WTC11 (cell line): ENCODE measurements around the gene GOLGA8A. TPM values are rescaled to one million over a fixed set of nuclear protein-coding genes. Genes with fewer than 3 reads are reported as not detected.

Experiments
- ARID4B ChIP-seq: sonication (generic); formaldehyde crosslinking; IDR thresholded peaks from 2 replicates; pipeline ENCODE4 v1.8.0; 2023; ENCODE audit warnings: missing genetic modification reagents, mild to moderate bottlenecking, borderline replicate concordance
- ATF2 ChIP-seq: sonication (generic); formaldehyde crosslinking; IDR thresholded peaks from 2 replicates; pipeline ENCODE4 v1.8.1; 2022; ENCODE audit warnings: low read depth, missing genetic modification reagents, borderline replicate concordance
- CREB1 ChIP-seq: sonication (generic); formaldehyde crosslinking; IDR thresholded peaks from 2 replicates; pipeline ENCODE4 v1.8.0; 2023; ENCODE audit warnings: mild to moderate bottlenecking, missing genetic modification reagents
- FOXJ3 ChIP-seq: sonication (generic); formaldehyde crosslinking; IDR thresholded peaks from 2 replicates; pipeline ENCODE4 v1.9.0; 2021; ENCODE audit warnings: missing genetic modification reagents, mild to moderate bottlenecking, borderline replicate concordance
- FOXP1 ChIP-seq: sonication (generic); formaldehyde crosslinking; IDR thresholded peaks from 2 replicates; pipeline ENCODE4 v1.8.0; 2022; ENCODE audit warnings: missing genetic modification reagents, mild to moderate bottlenecking, moderate library complexity, borderline replicate concordance
- GTF2I ChIP-seq: fragments of 250-450 bp; sonication (Bioruptor Pico); conservative IDR thresholded peaks from 2 replicates; pipeline ENCODE4 v1.4.0; 2021; ENCODE audit warnings: mild to moderate bottlenecking
- IRF2 ChIP-seq: sonication (generic); formaldehyde crosslinking; IDR thresholded peaks from 2 replicates; pipeline ENCODE4 v1.8.0; 2022; ENCODE audit warnings: low read depth, missing genetic modification reagents, borderline replicate concordance
- JAZF1 ChIP-seq: fragments of 250-450 bp; sonication (Bioruptor Pico); IDR thresholded peaks from 2 replicates; pipeline ENCODE4 v1.9.0; 2021; ENCODE audit warnings: moderate library complexity, mild to moderate bottlenecking, inconsistent platforms
- MAX ChIP-seq: sonication (generic); formaldehyde crosslinking; IDR thresholded peaks from 2 replicates; pipeline ENCODE4 v1.8.0; 2022; ENCODE audit warnings: mild to moderate bottlenecking, missing genetic modification reagents
- NR1H2 ChIP-seq: sonication (generic); formaldehyde crosslinking; IDR thresholded peaks from 2 replicates; pipeline ENCODE4 v1.9.0; 2021; ENCODE audit warnings: mild to moderate bottlenecking, moderate library complexity, missing genetic modification reagents
- RELA ChIP-seq: sonication (generic); formaldehyde crosslinking; IDR thresholded peaks from 2 replicates; pipeline ENCODE4 v1.8.1; 2022; ENCODE audit warnings: missing genetic modification reagents, mild to moderate bottlenecking, borderline replicate concordance
- TCF7 ChIP-seq: sonication (generic); formaldehyde crosslinking; IDR thresholded peaks from 2 replicates; pipeline ENCODE4 v1.8.0; 2022; ENCODE audit warnings: mild to moderate bottlenecking, low read depth, missing genetic modification reagents, moderate library complexity
- TP53 ChIP-seq: sonication (generic); formaldehyde crosslinking; IDR thresholded peaks from 2 replicates; pipeline ENCODE4 v1.8.1; 2023; ENCODE audit warnings: mild to moderate bottlenecking, missing genetic modification reagents
- ZNF232 ChIP-seq: sonication (generic); formaldehyde crosslinking; IDR thresholded peaks from 2 replicates; pipeline ENCODE4 v1.8.0; 2022; ENCODE audit warnings: mild to moderate bottlenecking, missing genetic modification reagents
- ZNF263 ChIP-seq: sonication (generic); formaldehyde crosslinking; IDR thresholded peaks from 2 replicates; pipeline ENCODE4 v1.8.1; 2022; ENCODE audit warnings: low read depth, mild to moderate bottlenecking, moderate library complexity, missing genetic modification reagents
- ZNF396 ChIP-seq: fragments of 250-450 bp; sonication (Bioruptor Pico); IDR thresholded peaks from 2 replicates; pipeline ENCODE4 v1.8.0; 2021; ENCODE audit warnings: mild to moderate bottlenecking, moderate library complexity, borderline replicate concordance
- ZNF532 ChIP-seq: fragments of 250-450 bp; sonication (Bioruptor Pico); IDR thresholded peaks from 2 replicates; pipeline ENCODE4 v1.9.0; 2021; ENCODE audit warnings: mild to moderate bottlenecking, borderline replicate concordance
- total RNA-seq: library from RNA; stranded (reverse); gene quantifications from 3 replicates; pipeline ENCODE4 v1.2.3, GENCODE V29; 2021
- TF ChIP-seq, protein P1 (sequence below): sonication (generic); formaldehyde crosslinking; IDR thresholded peaks from 2 replicates; pipeline ENCODE4 v1.8.0; 2023; ENCODE audit warnings: mild to moderate bottlenecking, missing genetic modification reagents
- TF ChIP-seq, protein P2 (sequence below): sonication (generic); formaldehyde crosslinking; IDR thresholded peaks from 2 replicates; pipeline ENCODE4 v1.8.1; 2022; ENCODE audit warnings: missing genetic modification reagents, borderline replicate concordance
- TF ChIP-seq, protein P3 (sequence below): fragments of 250-450 bp; sonication (Bioruptor Pico); IDR thresholded peaks from 2 replicates; pipeline ENCODE4 v1.9.0; 2021; ENCODE audit warnings: mild to moderate bottlenecking
- TF ChIP-seq, protein P4 (sequence below): sonication (generic); formaldehyde crosslinking; IDR thresholded peaks from 2 replicates; pipeline ENCODE4 v1.8.1; 2023; ENCODE audit warnings: mild to moderate bottlenecking, missing genetic modification reagents, moderate library complexity
- TF ChIP-seq, protein P5 (sequence below): sonication (generic); formaldehyde crosslinking; IDR thresholded peaks from 2 replicates; pipeline ENCODE4 v1.8.0; 2022; ENCODE audit warnings: mild to moderate bottlenecking, missing genetic modification reagents

Gene GOLGA8A
- total RNA-seq, 1 experiment from 2014 or later: 37.2 TPM

GRCh38 chr15:34437687-34438086, at the start of gene GOLGA8A (continued):
- TF ChIP-seq GTF2I (CRISPR knock-in tag) (no peak), ZNF232 (CRISPR knock-in tag) (no peak), JAZF1 (CRISPR knock-in tag) (no peak), ZNF396 (CRISPR knock-in tag) (no peak), ATF2 (CRISPR knock-in tag) (0 out of 2 replicates have a peak, but pooled peaks have one; percentile 17), CREB1 (CRISPR knock-in tag) (no peak), RELA (CRISPR knock-in tag) (no peak), TP53 (CRISPR knock-in tag) (no peak), FOXP1 (CRISPR knock-in tag) (peak; percentile 60; the same call in 1 of the 2 replicates), ZNF263 (CRISPR knock-in tag) (peak; percentile 56; the same call in 1 of the 2 replicates), NR1H2 (CRISPR knock-in tag) (no peak), FOXJ3 (CRISPR knock-in tag) (no peak), MAX (peak; percentile 74; the same call in 1 of the 2 replicates), TCF7 (CRISPR knock-in tag) (no peak), ZNF532 (CRISPR knock-in tag) (no peak), IRF2 (CRISPR knock-in tag) (no peak), ARID4B (CRISPR knock-in tag) (0 out of 2 replicates have a peak, but pooled peaks have one; percentile 49)
- TF ChIP-seq, protein P1, sequence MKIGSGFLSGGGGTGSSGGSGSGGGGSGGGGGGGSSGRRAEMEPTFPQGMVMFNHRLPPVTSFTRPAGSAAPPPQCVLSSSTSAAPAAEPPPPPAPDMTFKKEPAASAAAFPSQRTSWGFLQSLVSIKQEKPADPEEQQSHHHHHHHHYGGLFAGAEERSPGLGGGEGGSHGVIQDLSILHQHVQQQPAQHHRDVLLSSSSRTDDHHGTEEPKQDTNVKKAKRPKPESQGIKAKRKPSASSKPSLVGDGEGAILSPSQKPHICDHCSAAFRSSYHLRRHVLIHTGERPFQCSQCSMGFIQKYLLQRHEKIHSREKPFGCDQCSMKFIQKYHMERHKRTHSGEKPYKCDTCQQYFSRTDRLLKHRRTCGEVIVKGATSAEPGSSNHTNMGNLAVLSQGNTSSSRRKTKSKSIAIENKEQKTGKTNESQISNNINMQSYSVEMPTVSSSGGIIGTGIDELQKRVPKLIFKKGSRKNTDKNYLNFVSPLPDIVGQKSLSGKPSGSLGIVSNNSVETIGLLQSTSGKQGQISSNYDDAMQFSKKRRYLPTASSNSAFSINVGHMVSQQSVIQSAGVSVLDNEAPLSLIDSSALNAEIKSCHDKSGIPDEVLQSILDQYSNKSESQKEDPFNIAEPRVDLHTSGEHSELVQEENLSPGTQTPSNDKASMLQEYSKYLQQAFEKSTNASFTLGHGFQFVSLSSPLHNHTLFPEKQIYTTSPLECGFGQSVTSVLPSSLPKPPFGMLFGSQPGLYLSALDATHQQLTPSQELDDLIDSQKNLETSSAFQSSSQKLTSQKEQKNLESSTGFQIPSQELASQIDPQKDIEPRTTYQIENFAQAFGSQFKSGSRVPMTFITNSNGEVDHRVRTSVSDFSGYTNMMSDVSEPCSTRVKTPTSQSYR (CRISPR knock-in tag): no peak
- TF ChIP-seq, protein P2, sequence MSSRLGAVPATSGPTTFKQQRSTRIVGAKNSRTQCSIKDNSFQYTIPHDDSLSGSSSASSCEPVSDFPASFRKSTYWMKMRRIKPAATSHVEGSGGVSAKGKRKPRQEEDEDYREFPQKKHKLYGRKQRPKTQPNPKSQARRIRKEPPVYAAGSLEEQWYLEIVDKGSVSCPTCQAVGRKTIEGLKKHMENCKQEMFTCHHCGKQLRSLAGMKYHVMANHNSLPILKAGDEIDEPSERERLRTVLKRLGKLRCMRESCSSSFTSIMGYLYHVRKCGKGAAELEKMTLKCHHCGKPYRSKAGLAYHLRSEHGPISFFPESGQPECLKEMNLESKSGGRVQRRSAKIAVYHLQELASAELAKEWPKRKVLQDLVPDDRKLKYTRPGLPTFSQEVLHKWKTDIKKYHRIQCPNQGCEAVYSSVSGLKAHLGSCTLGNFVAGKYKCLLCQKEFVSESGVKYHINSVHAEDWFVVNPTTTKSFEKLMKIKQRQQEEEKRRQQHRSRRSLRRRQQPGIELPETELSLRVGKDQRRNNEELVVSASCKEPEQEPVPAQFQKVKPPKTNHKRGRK (CRISPR knock-in tag): no peak
- TF ChIP-seq, protein P3, sequence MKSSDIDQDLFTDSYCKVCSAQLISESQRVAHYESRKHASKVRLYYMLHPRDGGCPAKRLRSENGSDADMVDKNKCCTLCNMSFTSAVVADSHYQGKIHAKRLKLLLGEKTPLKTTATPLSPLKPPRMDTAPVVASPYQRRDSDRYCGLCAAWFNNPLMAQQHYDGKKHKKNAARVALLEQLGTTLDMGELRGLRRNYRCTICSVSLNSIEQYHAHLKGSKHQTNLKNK (CRISPR knock-in tag): no peak
- TF ChIP-seq, protein P4, sequence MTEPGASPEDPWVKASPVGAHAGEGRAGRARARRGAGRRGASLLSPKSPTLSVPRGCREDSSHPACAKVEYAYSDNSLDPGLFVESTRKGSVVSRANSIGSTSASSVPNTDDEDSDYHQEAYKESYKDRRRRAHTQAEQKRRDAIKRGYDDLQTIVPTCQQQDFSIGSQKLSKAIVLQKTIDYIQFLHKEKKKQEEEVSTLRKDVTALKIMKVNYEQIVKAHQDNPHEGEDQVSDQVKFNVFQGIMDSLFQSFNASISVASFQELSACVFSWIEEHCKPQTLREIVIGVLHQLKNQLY: no peak
- TF ChIP-seq, protein P5, sequence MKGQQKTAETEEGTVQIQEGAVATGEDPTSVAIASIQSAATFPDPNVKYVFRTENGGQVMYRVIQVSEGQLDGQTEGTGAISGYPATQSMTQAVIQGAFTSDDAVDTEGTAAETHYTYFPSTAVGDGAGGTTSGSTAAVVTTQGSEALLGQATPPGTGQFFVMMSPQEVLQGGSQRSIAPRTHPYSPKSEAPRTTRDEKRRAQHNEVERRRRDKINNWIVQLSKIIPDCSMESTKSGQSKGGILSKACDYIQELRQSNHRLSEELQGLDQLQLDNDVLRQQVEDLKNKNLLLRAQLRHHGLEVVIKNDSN: peak; percentile 42; the same call in 1 of the 2 replicates
